Measurements from ENCODE around the gene COL4A2.

COL4A2 gene

GRCh38 chr13:110291286-110291685 is 15.8 kb upstream of the COL4A2 start:
- no peak for DNase-seq

GRCh38 chr13:110293037-110293436 is 14.0 kb upstream of the COL4A2 start:
- DNase-seq, result peak in 1 of 2 experiments; percentile 19

- no peak for DNase-seq
These were observed 13.4 kb upstream of the COL4A2 start for GRCh38 chr13:110293649-110294048.

- DNase-seq, result no peak
These were observed 12.9 kb upstream of the COL4A2 start for GRCh38 chr13:110294146-110294545.

- no peak for DNase-seq
These were observed 12.5 kb upstream of the COL4A2 start for GRCh38 chr13:110294622-110295021.

GRCh38 chr13:110297011-110297410 is 10.1 kb upstream of the COL4A2 start:
- DNase-seq, result no peak

- DNase-seq, result no peak
These were observed 9.1 kb upstream of the COL4A2 start for GRCh38 chr13:110297766-110298504.

- no peak for DNase-seq
These were observed 8.4 kb upstream of the COL4A2 start for GRCh38 chr13:110298505-110299282.

GRCh38 chr13:110299283-110299840 is 7.7 kb upstream of the COL4A2 start:
- no peak for DNase-seq

GRCh38 chr13:110300090-110300815 is 6.8 kb upstream of the COL4A2 start:
- no peak for DNase-seq

- DNase-seq, result no peak
These were observed 6.0 kb upstream of the COL4A2 start for GRCh38 chr13:110301083-110301482.

- DNase-seq, result no peak
These were observed 5.2 kb upstream of the COL4A2 start for GRCh38 chr13:110301606-110302553.

- DNase-seq, result no peak
These were observed 4.1 kb upstream of the COL4A2 start for GRCh38 chr13:110302997-110303396.

GRCh38 chr13:110303644-110304043 is 3.4 kb upstream of the COL4A2 start:
- no peak for DNase-seq

GRCh38 chr13:110304256-110304655 is 2.8 kb upstream of the COL4A2 start:
- no peak for DNase-seq

- no peak for DNase-seq
These were observed 2.1 kb upstream of the COL4A2 start for GRCh38 chr13:110305001-110305400.

- DNase-seq, result no peak
These were observed 1.5 kb upstream of the COL4A2 start for GRCh38 chr13:110305544-110305943.

- DNase-seq, result no peak
These were observed 1.1 kb upstream of the COL4A2 start for GRCh38 chr13:110305949-110306339.

- peak in 1 of 2 experiments; percentile 26 for DNase-seq
These were observed 634 bp upstream of the COL4A2 start for GRCh38 chr13:110306340-110306959.

GRCh38 chr13:110307767-110308655 is 927 bp downstream of the COL4A2 start:
- peak in 1 of 2 experiments; percentile 60 for DNase-seq
